Panc1 (cell line): ENCODE data around the gene TLX1. TPM values are rescaled to one million over a fixed set of nuclear protein-coding genes. Genes with fewer than 3 reads are reported as not detected.

Experiments used
- ATAC-seq: fragments of 200-7000 bp; cut with Tn5 transposase; 2 replicates; pipeline ENCODE4 v1.9.1; 2020; ENCODE audit warnings: mild to moderate bottlenecking, moderate library complexity
- BruUV-seq: library from RNA; stranded (reverse); fragments of 400-500 nt; replicated peaks from 2 replicates; lab custom pipeline; 2021; lab: Mats Ljungman, UMichigan
- CTCF ChIA-PET: fragments of 300-600 bp; sonication (Branson Sonifier 250); formaldehyde crosslinking; loops from one replicate; lab custom pipeline; 2022; ENCODE audit warnings: antibody characterized with exemption; lab: Charles Lee
- POLR2A ChIA-PET: fragments of 300-600 bp; sonication (Branson Sonifier 250); formaldehyde crosslinking; loops from one replicate; lab custom pipeline; 2022; ENCODE audit warnings: antibody characterized with exemption; lab: Charles Lee
- DNase-seq: peaks from one replicate; pipeline ENCODE4 v3.0.0-alpha.2; 2010; ENCODE audit warnings: low read depth, low spot score
- H3K27ac ChIP-seq: 2 replicates; pipeline ENCODE4 v1.5.1; 2011; ENCODE audit warnings: mild to moderate bottlenecking, low read length, inconsistent platforms
- H3K27me3 ChIP-seq: fragments of 200-500 bp; sonication (Bioruptor generic); 2 replicates; pipeline ENCODE4 v1.6.0; 2014; ENCODE audit warnings: low read length, inconsistent platforms; ENCODE audit not compliant: control insufficient read depth, insufficient read depth
- H3K36me3 ChIP-seq: fragments of 200-500 bp; sonication (Bioruptor generic); 2 replicates; pipeline ENCODE4 v1.5.1; 2014; ENCODE audit warnings: inconsistent platforms, mild to moderate bottlenecking, low read length, moderate library complexity; ENCODE audit not compliant: control insufficient read depth, insufficient read depth
- H3K4me1 ChIP-seq: 2 replicates; pipeline ENCODE4 v1.5.1; 2011; ENCODE audit warnings: inconsistent platforms, mild to moderate bottlenecking, low read length, moderate library complexity; ENCODE audit not compliant: control insufficient read depth, insufficient read depth
- H3K4me3 ChIP-seq, 2 experiments: 2 replicates each; pipeline ENCODE4 v1.5.1; 2011 to 2012; ENCODE audit warnings: low read depth in 2 of 2, low read length in 2 of 2, mild to moderate bottlenecking in 2 of 2, inconsistent platforms in 1 of 2, moderate library complexity in 1 of 2
- H3K9me3 ChIP-seq: fragments of 200-500 bp; sonication (Bioruptor generic); 2 replicates; pipeline ENCODE4 v1.5.1; 2014; ENCODE audit warnings: low read depth, mild to moderate bottlenecking, inconsistent platforms, low read length, moderate library complexity; ENCODE audit not compliant: control insufficient read depth, insufficient read depth
- POLR2AphosphoS5 ChIP-seq: IDR thresholded peaks from 2 replicates; pipeline ENCODE4 v1.6.1; 2012; ENCODE audit warnings: mild to moderate bottlenecking, low read depth, low read length, moderate library complexity
- SIN3A ChIP-seq: IDR thresholded peaks from 2 replicates; pipeline ENCODE4 v1.6.1; 2012; ENCODE audit warnings: low read depth, mild to moderate bottlenecking, low read length, moderate library complexity, borderline replicate concordance; ENCODE audit not compliant: insufficient read depth
- TCF7L2 ChIP-seq: IDR thresholded peaks from 2 replicates; pipeline ENCODE4 v1.6.1; 2011; ENCODE audit warnings: mild to moderate bottlenecking, low read depth, low read length, inconsistent platforms
- in situ Hi-C: cut with HindIII; loops from 2 replicates; pipeline ENCODE4 v1.10.0; 2016; ENCODE audit warnings: low sequenced_read_pairs, low pct_unique_long_range_greater_than_20kb
- intact Hi-C: fragments of 100-400 bp; cut with micrococcal nuclease; formaldehyde crosslinking; loops from one replicate; pipeline ENCODE4 v1.10.0; 2022; ENCODE audit not compliant: unreplicated experiment
- total RNA-seq: library from RNA; stranded (reverse); gene quantifications from one replicate; pipeline ENCODE4 v1.2.1, GENCODE V29; 2021; ENCODE audit not compliant: unreplicated experiment
- TF ChIP-seq, protein P1 (sequence below): fragments of 450-650 bp; IDR thresholded peaks from 2 replicates; pipeline ENCODE4 v1.5.1; 2017; ENCODE audit warnings: mild to moderate bottlenecking
- TF ChIP-seq, protein P2 (sequence below), 2 experiments: IDR thresholded peaks; 2 replicates each; pipeline ENCODE4 v1.6.1; 2011 to 2012; ENCODE audit warnings: low read depth in 2 of 2, control low read depth in 1 of 2, low read length in 1 of 2, mild to moderate bottlenecking in 1 of 2, moderate library complexity in 1 of 2; ENCODE audit not compliant: insufficient read depth in 1 of 2

TLX1 gene
- total RNA-seq, 1 experiment from 2014 or later, result 0.13 TPM

GRCh38 chr10:101110856-101111523 is 20.1 kb upstream of the TLX1 start:
- peaks cover 5% of the 10 kb centered on the region; the same call in 1 of the 2 replicates for H3K4me1 ChIP-seq
- intact Hi-C loops (no loop called here), in situ Hi-C loops (no loop called here)
- TF ChIP-seq, protein P1, sequence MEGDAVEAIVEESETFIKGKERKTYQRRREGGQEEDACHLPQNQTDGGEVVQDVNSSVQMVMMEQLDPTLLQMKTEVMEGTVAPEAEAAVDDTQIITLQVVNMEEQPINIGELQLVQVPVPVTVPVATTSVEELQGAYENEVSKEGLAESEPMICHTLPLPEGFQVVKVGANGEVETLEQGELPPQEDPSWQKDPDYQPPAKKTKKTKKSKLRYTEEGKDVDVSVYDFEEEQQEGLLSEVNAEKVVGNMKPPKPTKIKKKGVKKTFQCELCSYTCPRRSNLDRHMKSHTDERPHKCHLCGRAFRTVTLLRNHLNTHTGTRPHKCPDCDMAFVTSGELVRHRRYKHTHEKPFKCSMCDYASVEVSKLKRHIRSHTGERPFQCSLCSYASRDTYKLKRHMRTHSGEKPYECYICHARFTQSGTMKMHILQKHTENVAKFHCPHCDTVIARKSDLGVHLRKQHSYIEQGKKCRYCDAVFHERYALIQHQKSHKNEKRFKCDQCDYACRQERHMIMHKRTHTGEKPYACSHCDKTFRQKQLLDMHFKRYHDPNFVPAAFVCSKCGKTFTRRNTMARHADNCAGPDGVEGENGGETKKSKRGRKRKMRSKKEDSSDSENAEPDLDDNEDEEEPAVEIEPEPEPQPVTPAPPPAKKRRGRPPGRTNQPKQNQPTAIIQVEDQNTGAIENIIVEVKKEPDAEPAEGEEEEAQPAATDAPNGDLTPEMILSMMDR, result no peak
- TF ChIP-seq SIN3A (no peak), POLR2AphosphoS5 (no peak), TCF7L2 (no peak)
- TF ChIP-seq, protein P2, sequence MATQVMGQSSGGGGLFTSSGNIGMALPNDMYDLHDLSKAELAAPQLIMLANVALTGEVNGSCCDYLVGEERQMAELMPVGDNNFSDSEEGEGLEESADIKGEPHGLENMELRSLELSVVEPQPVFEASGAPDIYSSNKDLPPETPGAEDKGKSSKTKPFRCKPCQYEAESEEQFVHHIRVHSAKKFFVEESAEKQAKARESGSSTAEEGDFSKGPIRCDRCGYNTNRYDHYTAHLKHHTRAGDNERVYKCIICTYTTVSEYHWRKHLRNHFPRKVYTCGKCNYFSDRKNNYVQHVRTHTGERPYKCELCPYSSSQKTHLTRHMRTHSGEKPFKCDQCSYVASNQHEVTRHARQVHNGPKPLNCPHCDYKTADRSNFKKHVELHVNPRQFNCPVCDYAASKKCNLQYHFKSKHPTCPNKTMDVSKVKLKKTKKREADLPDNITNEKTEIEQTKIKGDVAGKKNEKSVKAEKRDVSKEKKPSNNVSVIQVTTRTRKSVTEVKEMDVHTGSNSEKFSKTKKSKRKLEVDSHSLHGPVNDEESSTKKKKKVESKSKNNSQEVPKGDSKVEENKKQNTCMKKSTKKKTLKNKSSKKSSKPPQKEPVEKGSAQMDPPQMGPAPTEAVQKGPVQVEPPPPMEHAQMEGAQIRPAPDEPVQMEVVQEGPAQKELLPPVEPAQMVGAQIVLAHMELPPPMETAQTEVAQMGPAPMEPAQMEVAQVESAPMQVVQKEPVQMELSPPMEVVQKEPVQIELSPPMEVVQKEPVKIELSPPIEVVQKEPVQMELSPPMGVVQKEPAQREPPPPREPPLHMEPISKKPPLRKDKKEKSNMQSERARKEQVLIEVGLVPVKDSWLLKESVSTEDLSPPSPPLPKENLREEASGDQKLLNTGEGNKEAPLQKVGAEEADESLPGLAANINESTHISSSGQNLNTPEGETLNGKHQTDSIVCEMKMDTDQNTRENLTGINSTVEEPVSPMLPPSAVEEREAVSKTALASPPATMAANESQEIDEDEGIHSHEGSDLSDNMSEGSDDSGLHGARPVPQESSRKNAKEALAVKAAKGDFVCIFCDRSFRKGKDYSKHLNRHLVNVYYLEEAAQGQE (IDR thresholded peaks at IDR 0.05; ENCODE audit: insufficient read depth in 1 of 2, low read depth in 2 of 2, low read length in 1 of 2), result no peak
- ATAC-seq, result peak; percentile 18; the same call in 1 of the 2 replicates
- H3K9me3 ChIP-seq, result no peaks in the 10 kb centered on the region
- H3K27me3 ChIP-seq, result no peaks in the 10 kb centered on the region
- ChIA-PET POLR2A (no interaction called here), CTCF (interaction anchor here (1.9 kb wide), 1 partner anchor 15 kb away, joined by 5 read pairs; no protein-coding TSS in a partner anchor)
- BruUV-seq, result no TSS peak
- no peak overlapping the region for H3K27ac ChIP-seq
- no peak for DNase-seq
- H3K36me3 ChIP-seq, result no peaks in the 10 kb centered on the region
- H3K4me3 ChIP-seq, result no peak overlapping the region

DNA sequence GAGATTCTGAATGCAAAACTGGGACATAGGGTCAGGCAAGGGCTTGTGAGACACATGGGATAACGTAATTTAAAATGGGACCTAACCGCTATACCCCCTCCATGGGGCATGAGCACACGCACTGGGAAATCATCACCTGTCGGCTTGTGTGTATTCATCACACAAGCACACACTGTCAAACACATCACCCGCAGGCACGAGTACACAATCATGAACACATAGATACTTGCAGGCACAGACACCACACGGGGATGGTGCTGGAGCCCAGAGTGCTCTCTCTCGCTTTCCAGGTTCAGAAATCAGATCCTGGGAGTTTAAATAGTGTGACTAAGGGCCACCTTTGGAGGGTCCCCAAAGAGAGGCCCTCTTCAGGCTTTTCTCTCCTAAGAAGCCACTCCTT is 19.6 kb upstream of the TLX1 start:
- DNase-seq, result no peak
- no peak overlapping the region for H3K27ac ChIP-seq
- TF ChIP-seq, protein P2 (IDR thresholded peaks at IDR 0.05; ENCODE audit: insufficient read depth in 1 of 2, low read depth in 2 of 2, low read length in 1 of 2), result no peak
- TF ChIP-seq POLR2AphosphoS5 (no peak), SIN3A (no peak), TCF7L2 (no peak)
- TF ChIP-seq, protein P1, result no peak
- H3K27me3 ChIP-seq, result no peaks in the 10 kb centered on the region
- no TSS peak for BruUV-seq
- in situ Hi-C loops, result no loop called here
- peaks cover 5% of the 10 kb centered on the region; the same call in 1 of the 2 replicates for H3K4me1 ChIP-seq
- no peaks in the 10 kb centered on the region for H3K36me3 ChIP-seq
- H3K9me3 ChIP-seq, result no peaks in the 10 kb centered on the region
- peak; percentile 22; the same call in 1 of the 2 replicates for ATAC-seq
- intact Hi-C loops, result no loop called here
- ChIA-PET CTCF (interaction anchor here (1.9 kb wide), 1 partner anchor 16 kb away, joined by 5 read pairs; no protein-coding TSS in a partner anchor), POLR2A (no interaction called here)
- H3K4me3 ChIP-seq, result no peak overlapping the region
